Spleen (tissue), 7 donors: Measurements from ENCODE around the gene C11orf91.

Source experiments
- CTCF ChIP-seq, 11 experiments: fragments of 200-600 bp in 7 of 11; fragments of 450-650 bp in 4 of 11; sonication (generic) in 4 of 11; IDR thresholded peaks in 8 of 11; conservative IDR thresholded peaks in 3 of 11; 1 replicate in 7 of 11; 2 replicates in 4 of 11; pipeline versions ENCODE4 v1.4.0 to v1.8.0; 2016 to 2021; ENCODE audit warnings: antibody characterized with exemption in 11 of 11, inconsistent platforms in 4 of 11, mild to moderate bottlenecking in 1 of 11
- POLR2A ChIP-seq, 3 donors: fragments of 450-650 bp; IDR thresholded peaks; one replicate each; pipeline ENCODE4 v1.5.1; 2017; ENCODE audit warnings: antibody characterized with exemption in 3 of 3, mild to moderate bottlenecking in 1 of 3
- POLR2AphosphoS5 ChIP-seq, 3 donors: sonication (generic); formaldehyde crosslinking; IDR thresholded peaks; one replicate each; pipeline ENCODE4 v1.5.1; 2017; ENCODE audit warnings: antibody characterized with exemption in 3 of 3
- donor health status: DM: no; HTN: no; CAD: no; lungs with moderate emphysema.
- donor health status: DM: no; HTN: no; CAD: no.
- donor health status: DM: no; HTN: no; CAD: no.

GRCh38 chr11:33682019-33682418 is 18.6 kb downstream of the C11orf91 start:
- TF ChIP-seq CTCF (IDR thresholded peaks at IDR 0.05 in 8 of 11, conservative IDR thresholded peaks at IDR 0.05 in 3 of 11) (no peak), POLR2A (IDR thresholded peaks at IDR 0.05) (no peak), POLR2AphosphoS5 (IDR thresholded peaks at IDR 0.05) (no peak)
